Measurements from ENCODE around the gene DEAF1.
"Not testable (repeated sequence)": the region's sequence is repeated elsewhere in the genome, so short reads cannot be mapped to it uniquely, and the experiment has no call there.

DEAF1 gene, protein sequence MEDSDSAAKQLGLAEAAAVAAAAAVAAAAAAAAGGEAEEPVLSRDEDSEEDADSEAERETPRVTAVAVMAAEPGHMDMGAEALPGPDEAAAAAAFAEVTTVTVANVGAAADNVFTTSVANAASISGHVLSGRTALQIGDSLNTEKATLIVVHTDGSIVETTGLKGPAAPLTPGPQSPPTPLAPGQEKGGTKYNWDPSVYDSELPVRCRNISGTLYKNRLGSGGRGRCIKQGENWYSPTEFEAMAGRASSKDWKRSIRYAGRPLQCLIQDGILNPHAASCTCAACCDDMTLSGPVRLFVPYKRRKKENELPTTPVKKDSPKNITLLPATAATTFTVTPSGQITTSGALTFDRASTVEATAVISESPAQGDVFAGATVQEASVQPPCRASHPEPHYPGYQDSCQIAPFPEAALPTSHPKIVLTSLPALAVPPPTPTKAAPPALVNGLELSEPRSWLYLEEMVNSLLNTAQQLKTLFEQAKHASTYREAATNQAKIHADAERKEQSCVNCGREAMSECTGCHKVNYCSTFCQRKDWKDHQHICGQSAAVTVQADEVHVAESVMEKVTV

GRCh38 chr11:694563-695287, at the start of gene DEAF1:
DEAF1 (minus strand) TSS chr11:695222; CDS start chr11:695047, 175 bp downstream.
- peak; percentile 97 for DNase-seq

GRCh38 chr11:742571-743201, 47.7 kb upstream of the DEAF1 start:
- no peak for DNase-seq

GRCh38 chr11:742156-742546, 47.1 kb upstream of the DEAF1 start:
- DNase-seq: no peak

GRCh38 chr11:737899-738298, 42.9 kb upstream of the DEAF1 start:
- DNase-seq: not testable (repeated sequence)

GRCh38 chr11:737366-737765, 42.3 kb upstream of the DEAF1 start:
- no peak for DNase-seq

GRCh38 chr11:734541-734940, 39.5 kb upstream of the DEAF1 start:
- not testable (repeated sequence) for DNase-seq

DNA sequence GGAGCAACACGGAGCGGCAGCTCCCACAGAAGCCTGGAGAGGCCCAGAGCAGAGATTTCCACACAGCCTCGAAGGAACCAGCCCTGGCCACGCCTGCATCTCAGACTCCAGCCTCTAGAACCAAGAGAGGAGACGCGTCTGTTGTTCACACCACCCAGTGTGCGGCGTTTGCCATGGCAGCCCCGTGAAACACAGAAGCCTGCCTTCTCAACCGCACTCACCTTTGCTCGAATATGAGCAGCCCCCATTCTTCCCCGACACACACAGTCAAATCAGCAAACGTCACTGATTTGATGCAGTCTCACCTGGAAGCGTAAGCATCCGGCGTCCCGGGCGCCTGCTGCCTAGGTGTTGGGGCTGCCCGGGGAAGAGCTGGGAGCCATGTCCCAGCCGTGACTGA, 38.0 kb upstream of the DEAF1 start:
- no peak for DNase-seq

GRCh38 chr11:729492-730074, 34.6 kb upstream of the DEAF1 start:
- no peak for DNase-seq

GRCh38 chr11:728901-729491, 34.0 kb upstream of the DEAF1 start:
- DNase-seq: no peak

DNA sequence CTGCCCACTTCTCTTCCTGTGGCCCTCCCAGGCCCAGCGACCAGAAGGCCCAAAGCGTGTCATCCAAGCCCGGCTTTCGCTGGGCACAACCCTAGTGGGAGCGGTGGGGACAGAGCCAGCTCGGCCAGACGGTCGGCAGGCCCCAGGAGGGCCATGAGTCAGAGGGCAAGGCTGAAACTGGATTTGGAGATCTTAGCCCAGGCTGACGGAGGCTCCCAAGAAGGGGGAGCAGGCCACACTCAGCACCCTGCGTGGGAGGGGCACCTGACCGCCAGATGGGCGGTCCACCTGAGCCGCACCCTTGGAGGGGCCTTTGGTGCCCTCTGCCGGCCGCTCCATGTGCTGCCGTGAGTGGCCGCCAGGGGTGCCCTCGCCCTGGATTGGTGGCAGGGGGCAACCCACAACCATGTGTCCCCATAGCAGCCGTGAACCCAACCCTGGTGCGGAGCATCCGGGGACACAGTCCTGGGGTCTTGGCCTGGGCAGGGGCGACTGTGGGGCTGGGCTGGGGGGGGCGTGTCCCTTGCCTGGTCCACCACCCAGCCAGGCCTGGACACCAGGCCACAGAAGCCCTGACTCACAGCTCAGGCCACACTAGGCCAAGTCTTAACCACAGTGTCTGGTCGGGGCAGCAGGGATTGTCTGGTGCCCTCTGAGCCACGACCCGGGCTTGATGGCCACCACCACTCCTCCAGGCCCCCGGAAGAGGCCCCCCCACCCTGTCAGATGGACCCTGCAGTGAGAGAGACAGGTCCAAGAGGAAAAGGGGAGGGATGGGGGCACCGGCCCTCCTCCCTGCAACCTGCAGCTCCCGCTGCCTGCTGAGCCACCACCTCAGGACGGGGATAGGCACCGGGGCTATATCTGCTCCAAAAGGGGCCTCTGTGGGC, 33.1 kb upstream of the DEAF1 start:
- DNase-seq: no peak

GRCh38 chr11:727281-727701, 32.3 kb upstream of the DEAF1 start:
- DNase-seq: no peak

DNA sequence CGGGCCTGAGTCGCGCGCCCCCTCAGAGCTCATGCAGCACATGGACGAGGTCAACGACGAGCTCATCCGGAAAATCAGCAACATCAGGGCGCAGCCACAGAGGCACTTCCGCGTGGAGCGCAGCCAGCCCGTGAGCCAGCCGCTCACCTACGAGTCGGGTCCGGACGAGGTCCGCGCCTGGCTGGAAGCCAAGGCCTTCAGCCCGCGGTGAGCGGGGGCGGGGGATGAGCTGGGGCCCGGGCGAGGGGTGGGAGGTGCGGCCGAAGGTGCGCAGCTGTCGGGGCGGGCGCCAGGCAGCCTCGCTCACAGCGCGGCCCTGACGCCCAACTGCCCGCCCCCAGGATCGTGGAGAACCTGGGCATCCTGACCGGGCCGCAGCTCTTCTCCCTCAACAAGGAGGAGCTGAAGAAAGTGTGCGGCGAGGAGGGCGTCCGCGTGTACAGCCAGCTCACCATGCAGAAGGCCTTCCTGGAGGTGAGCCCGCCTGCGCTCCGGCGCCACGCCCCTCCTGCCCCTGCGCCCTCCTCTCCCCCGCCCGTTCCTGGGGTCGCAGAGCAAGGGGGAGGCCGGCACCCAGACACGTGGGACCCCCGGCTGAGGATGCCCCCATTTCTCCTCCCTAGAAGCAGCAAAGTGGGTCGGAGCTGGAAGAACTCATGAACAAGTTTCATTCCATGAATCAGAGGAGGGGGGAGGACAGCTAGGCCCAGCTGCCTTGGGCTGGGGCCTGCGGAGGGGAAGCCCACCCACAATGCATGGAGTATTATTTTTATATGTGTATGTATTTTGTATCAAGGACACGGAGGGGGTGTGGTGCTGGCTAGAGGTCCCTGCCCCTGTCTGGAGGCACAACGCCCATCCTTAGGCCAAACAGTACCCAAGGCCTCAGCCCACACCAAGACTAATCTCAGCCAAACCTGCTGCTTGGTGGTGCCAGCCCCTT, 31.5 kb upstream of the DEAF1 start:
- peak; percentile 85 for DNase-seq

GRCh38 chr11:725624-726202, 30.7 kb upstream of the DEAF1 start:
- no peak for DNase-seq

DNA sequence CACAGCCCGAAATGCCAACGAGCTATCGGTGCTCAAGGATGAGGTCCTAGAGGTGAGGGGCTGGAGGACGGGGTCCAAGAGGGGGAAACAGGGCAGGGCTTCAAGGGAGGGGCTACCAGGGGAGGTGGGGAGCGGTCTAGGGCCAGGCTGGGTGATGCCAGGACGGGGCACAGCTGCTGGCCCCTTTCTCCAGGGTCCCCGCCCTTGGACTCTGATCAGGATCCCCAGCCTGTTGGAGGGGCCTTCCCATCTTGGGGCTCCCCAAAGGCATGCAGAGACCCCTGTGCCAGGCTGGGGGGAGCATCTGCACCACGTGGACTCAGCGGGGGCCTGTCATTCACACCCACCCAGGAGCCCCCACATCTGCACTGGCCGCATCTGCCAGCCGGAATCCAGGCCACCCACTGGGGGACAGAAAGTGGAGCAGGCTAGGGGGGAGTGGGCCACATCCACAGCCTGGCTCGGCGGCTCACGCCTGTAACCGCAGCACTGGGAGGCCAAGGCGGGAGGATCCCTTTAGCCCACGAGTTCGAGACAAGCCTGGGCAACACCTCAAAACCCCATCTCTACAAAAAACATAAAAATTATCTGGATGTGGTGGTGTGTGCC, 29.9 kb upstream of the DEAF1 start:
- no peak for DNase-seq

- no peak for DNase-seq
Measured at GRCh38 chr11:724049-724777, 29.2 kb upstream of the DEAF1 start.

DNA sequence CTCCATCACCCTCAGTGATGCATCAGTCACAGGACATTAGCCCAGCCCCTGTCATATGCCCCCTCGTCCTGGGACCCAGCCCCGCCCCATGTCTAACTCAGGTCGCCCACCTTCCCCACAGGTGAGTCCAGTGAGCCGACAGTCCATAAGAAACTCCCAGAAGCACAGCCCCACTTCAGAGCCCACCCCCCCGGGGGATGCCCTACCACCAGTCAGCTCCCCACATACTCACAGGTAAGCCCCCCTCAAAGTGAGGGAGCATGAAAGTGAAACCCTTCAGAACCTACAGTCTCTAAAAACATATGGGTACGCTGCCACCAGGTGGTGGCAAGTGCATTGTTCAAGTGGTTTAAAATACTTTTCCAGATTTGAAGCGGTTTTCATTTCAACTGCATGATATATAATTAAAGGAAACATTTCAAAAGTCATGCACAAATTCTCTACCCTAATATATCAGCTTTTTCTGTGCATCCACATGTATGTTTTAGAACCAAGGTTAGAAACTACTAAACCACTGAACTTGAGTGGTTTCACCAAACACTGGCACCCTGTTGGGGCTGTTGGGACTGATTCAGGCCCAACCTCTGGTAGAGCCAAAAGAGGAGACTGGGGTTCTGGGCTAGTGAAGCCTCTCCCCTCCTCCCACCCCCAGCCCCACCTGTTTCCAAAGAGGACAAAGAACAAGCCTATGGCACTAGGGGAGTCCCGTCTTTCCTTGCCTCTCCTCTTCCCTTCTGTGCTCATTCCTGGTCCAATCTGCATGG, 28.3 kb upstream of the DEAF1 start:
- peak; percentile 51 for DNase-seq

DNA sequence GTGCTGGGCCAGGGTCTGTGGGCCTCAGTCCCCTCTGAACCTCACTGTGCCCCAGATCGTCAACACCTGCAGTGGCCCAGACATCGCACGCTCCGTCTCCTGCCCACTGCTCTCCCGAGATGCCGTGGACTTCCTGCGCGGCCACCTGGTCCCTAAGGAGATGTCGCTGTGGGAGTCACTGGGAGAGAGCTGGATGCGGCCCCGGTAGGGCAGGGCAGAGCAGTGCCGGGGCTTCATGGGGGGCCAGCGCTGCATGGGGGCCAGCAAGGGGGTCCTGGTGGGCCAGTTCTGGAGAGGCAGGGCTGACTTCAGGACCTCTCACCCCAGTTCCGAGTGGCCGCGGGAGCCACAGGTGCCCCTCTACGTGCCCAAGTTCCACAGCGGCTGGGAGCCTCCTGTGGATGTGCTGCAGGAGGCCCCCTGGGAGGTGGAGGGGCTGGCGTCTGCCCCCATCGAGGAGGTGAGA, 27.4 kb upstream of the DEAF1 start:
- DNase-seq: no peak
